Coronary artery (tissue), 2 donors: ENCODE measurements around the gene WDR86.

Experiments used
- DNase-seq: peaks from one replicate; pipeline ENCODE4 v3.0.0-alpha.2; 2017; ENCODE audit warnings: low spot score
- H3K27ac ChIP-seq, 2 donors: fragments of 200-600 bp; sonication (generic); one replicate each; pipeline ENCODE4 v1.5.1; 2016 to 2019
- H3K4me3 ChIP-seq: fragments of 200-600 bp; sonication (generic); 2 replicates; pipeline ENCODE4 v1.5.1; 2016; ENCODE audit warnings: mild to moderate bottlenecking, moderate library complexity
- TF ChIP-seq, protein P1 (sequence below): fragments of 200-600 bp; sonication (generic); IDR thresholded peaks from one replicate; pipeline ENCODE4 v1.5.1; 2019; ENCODE audit warnings: antibody characterized with exemption

WDR86 gene

DNA sequence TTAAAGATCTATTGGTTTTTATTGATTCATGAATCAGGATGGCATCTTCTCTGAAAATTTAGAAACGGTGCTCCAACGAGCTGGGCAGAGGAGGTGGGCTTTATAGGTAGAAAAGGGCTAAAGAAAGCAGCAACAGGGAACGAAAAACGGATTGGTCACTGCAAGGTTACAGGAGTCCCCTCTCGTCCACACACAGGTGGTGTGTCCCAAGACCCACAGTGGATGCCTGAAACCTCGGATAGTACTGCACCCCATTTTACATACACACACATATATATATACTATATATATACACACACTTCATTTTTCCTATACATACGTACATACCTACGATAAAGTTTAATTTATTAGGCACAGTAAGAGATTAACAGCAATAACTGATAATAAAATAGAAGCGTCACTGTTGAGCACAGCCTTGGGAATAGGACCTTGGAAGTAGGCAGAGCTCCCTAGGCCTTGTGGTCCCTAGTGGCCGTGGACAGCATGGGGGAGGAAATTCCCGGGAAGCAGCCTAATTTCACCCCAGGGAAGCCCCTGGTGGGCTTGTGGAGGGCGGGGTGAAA lies 69.0 kb downstream of the WDR86 start:
- Histone ChIP-seq H3K27ac (peak overlapping the region; percentile 67 to 93), H3K4me3 (peak overlapping the region; percentile 99)
- no peak for DNase-seq
- TF ChIP-seq, protein P1, sequence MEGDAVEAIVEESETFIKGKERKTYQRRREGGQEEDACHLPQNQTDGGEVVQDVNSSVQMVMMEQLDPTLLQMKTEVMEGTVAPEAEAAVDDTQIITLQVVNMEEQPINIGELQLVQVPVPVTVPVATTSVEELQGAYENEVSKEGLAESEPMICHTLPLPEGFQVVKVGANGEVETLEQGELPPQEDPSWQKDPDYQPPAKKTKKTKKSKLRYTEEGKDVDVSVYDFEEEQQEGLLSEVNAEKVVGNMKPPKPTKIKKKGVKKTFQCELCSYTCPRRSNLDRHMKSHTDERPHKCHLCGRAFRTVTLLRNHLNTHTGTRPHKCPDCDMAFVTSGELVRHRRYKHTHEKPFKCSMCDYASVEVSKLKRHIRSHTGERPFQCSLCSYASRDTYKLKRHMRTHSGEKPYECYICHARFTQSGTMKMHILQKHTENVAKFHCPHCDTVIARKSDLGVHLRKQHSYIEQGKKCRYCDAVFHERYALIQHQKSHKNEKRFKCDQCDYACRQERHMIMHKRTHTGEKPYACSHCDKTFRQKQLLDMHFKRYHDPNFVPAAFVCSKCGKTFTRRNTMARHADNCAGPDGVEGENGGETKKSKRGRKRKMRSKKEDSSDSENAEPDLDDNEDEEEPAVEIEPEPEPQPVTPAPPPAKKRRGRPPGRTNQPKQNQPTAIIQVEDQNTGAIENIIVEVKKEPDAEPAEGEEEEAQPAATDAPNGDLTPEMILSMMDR: no peak

DNA sequence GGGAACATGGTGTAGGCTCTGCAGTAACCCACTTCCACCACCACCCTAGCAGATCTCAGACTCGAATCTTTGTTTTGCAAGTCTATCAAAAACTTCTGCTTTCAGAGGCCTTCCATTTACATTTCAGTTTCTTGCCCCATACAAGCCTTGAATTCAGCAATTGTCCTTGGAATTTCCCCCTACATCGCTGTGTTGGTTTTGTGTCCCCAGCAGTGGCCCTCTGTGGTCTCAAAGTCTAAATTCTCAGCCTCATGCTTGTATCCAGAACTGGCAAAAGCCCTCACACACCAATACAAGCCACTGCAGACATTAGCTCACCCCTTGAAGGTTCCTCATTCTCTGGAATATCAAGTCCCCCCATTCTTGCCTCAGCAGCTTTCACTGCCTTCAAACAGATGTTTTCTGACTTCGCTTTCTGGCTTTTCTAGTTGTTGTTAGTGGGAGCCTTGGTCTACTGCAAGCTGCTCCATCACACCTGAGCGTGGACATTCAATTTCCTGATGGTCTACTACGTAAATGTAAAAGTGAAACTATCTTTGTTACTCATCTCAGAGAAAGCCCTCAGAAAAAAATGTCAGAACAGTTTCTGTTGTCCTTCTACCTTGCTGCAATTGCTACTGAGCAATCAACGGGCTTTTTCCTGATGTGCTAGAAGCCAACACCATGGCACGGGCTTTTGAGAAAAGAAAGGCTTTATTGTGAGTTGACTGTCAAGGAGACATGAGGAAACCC lies 70.0 kb downstream of the WDR86 start:
- TF ChIP-seq, protein P1: no peak
- H3K4me3 ChIP-seq: no peak overlapping the region
- no peak for DNase-seq
- peak overlapping the region in 1 of 2 donors; percentile 1 for H3K27ac ChIP-seq

DNA sequence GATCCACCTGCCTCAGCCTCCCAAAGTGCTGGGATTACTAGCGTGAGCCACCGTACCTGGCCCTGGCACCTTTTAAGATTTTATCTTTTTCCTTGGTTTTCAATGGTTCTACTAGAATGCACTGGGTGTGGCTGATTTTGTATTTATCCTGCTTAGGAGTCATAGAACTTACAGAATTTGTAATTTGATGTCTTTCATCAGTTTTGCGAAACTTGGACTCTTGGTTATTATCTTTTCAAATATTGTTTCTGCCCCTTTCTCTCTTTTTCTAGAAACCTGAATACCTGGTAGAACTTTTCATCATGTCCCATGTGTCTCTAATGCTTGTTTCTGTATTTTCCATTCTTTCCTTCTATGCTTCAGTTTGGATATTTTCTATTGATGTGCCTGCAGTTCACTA lies 71.0 kb downstream of the WDR86 start:
- TF ChIP-seq, protein P1: no peak
- H3K4me3 ChIP-seq: no peak overlapping the region

DNA sequence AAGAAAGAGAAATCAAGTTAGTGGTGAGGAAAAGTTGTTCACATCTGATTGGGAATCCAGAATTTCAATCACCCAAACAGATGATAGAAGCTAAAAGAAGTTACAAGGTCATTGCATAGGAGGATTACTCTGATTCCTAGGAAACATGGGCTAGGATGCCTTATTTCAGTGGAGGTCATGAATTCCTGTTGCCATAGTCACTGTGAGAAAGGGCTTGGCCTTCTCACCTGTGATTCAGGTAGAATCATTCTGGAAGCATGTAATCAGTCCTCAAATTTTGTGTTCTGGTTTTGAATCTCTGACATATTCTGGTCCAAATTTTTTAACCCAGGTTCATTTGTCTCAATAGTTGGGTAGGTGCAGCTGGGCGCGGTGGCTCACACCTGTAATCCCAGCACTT lies 72.5 kb downstream of the WDR86 start:
- TF ChIP-seq, protein P1: no peak
- no peak for DNase-seq

More for the DNA sequence above, 71.0 kb downstream of the WDR86 start:
- H3K27ac ChIP-seq: no peak overlapping the region
- DNase-seq: no peak

DNA sequence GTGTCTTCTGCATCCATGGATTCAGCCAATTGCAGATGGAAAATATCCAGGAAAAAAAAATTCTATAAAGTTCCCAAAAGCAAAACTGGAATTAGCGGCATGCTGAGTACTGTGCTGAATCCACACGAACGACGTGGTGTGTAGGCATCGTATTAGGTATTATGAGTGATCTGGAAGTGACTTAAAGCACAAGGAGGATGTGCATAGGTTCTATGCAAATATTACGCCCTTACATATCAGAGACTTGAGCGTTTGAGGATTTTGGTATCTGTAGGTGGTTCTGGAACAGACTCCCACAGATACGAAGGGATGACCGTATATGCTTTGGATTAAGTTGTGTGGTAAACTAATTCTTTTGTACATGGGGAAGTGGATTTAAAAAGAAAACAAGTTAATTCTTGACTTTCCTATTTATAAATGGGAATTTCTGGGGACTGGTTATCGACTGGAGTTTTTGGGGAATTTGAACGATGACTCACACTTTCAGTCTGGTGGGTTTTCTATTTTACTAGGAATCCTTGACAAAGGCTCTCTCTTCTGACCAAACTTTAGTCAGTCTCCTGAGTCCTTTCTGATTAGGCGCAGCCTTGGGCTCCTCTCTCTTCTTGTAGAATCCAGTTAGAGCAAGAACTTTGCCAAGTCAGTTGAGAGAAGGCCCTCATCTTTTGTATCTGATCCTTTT lies 73.7 kb downstream of the WDR86 start:
- Histone ChIP-seq H3K4me3 (no peak overlapping the region), H3K27ac (no peak overlapping the region)
- no peak for DNase-seq
- TF ChIP-seq, protein P1: no peak

More for the DNA sequence above, 72.5 kb downstream of the WDR86 start:
- no peak overlapping the region for H3K27ac ChIP-seq
- H3K4me3 ChIP-seq: no peak overlapping the region

DNA sequence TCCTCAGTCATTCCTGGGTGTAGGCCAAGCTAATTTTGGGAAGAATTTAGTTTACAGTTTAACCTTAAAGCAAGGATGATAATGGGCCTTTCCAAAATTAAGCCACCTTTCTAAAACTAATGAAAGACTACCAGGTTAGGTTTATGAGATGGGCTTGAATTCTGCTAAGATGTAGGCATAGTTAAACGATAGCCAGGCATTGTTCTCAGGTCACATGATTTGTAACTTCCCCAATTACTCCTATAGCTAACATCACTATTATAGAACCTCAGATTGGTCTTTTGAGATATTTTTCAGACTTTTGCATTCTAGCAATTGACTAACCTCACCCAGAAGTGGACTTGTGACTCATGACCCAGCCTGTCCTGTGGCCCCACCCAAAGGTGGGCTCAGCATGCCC lies 75.2 kb downstream of the WDR86 start:
- TF ChIP-seq, protein P1: no peak
- Histone ChIP-seq H3K27ac (no peak overlapping the region), H3K4me3 (no peak overlapping the region)
- DNase-seq: no peak
